A673 (cell line): Measurements from ENCODE around the gene CLTA.

Source experiments
- CTCF ChIP-seq: fragments of 300-800, 200-600 bp; sonication (generic); conservative IDR thresholded peaks from 2 replicates; pipeline ENCODE4 v1.5.1; 2017; ENCODE audit warnings: low read depth, mild to moderate bottlenecking, antibody characterized with exemption, low read length, moderate library complexity, mixed read lengths
- EZH2 ChIP-seq: fragments of 200-600 bp; sonication (generic); IDR thresholded peaks from 2 replicates; pipeline ENCODE4 v1.6.1; 2017; ENCODE audit warnings: borderline replicate concordance, low read depth, mild to moderate bottlenecking, mixed read lengths, antibody characterized with exemption, low read length; ENCODE audit not compliant: poor library complexity, severe bottlenecking

- no peak for TF ChIP-seq CTCF
- no peak for TF ChIP-seq EZH2
Measured at GRCh38 chr9:36147441-36148175, 43.1 kb upstream of the CLTA start.
